KG1 (cell line): ENCODE data around the gene RFLNA.

Experiments used
- DNase-seq: peaks from one replicate; lab custom pipeline; 2025; lab: John Stamatoyannopoulos, UW

The RFLNA gene

GRCh38 chr12:124338876-124339603 is 44.1 kb downstream of the RFLNA start:
- DNase-seq = no peak

GRCh38 chr12:124340080-124340900 is 45.4 kb downstream of the RFLNA start:
- no peak for DNase-seq

GRCh38 chr12:124341645-124342069 is 46.8 kb downstream of the RFLNA start:
- no peak for DNase-seq

GRCh38 chr12:124344022-124344421 is 49.1 kb downstream of the RFLNA start:
- DNase-seq = no peak

GRCh38 chr12:124344526-124344925 is 49.6 kb downstream of the RFLNA start:
- DNase-seq = no peak

GRCh38 chr12:124345795-124346194 is 50.9 kb downstream of the RFLNA start:
- DNase-seq = no peak

GRCh38 chr12:124346425-124347168 is 51.7 kb downstream of the RFLNA start:
- no peak for DNase-seq

- DNase-seq = no peak
These were observed 52.4 kb downstream of the RFLNA start for GRCh38 chr12:124347335-124347734.

- no peak for DNase-seq
These were observed 53.1 kb downstream of the RFLNA start for GRCh38 chr12:124347805-124348658.

- DNase-seq = no peak
These were observed 53.9 kb downstream of the RFLNA start for GRCh38 chr12:124348659-124349380.

- no peak for DNase-seq
These were observed 55.6 kb downstream of the RFLNA start for GRCh38 chr12:124350491-124350890.

GRCh38 chr12:124351422-124351821 is 56.5 kb downstream of the RFLNA start:
- no peak for DNase-seq

GRCh38 chr12:124352257-124352656 is 57.4 kb downstream of the RFLNA start:
- DNase-seq = no peak

- DNase-seq = no peak
These were observed 57.9 kb downstream of the RFLNA start for GRCh38 chr12:124352839-124353238.

GRCh38 chr12:124354400-124354799 is 59.5 kb downstream of the RFLNA start:
- DNase-seq = no peak

GRCh38 chr12:124356221-124356620 is 61.3 kb downstream of the RFLNA start:
- no peak for DNase-seq

GRCh38 chr12:124357616-124358015 is 62.7 kb downstream of the RFLNA start:
- no peak for DNase-seq

- no peak for DNase-seq
These were observed 63.7 kb downstream of the RFLNA start for GRCh38 chr12:124358572-124358971.

GRCh38 chr12:124359671-124360581 is 65.0 kb downstream of the RFLNA start:
- DNase-seq = no peak
